Large intestine (tissue), 3 donors: Measurements from ENCODE around the gene COL6A3. TPM values are rescaled to one million over a fixed set of nuclear protein-coding genes. Genes with fewer than 3 reads are reported as not detected.
"Not testable (repeated sequence)": the region's sequence is repeated elsewhere in the genome, so short reads cannot be mapped to it uniquely, and the experiment has no call there.

Experiments
- DNase-seq, 2 donors: peaks; one replicate each; pipeline versions ENCODE4 v3.0.0 to v3.0.0-alpha.2; 2013
- H3K27ac ChIP-seq: one replicate; pipeline ENCODE4 v1.5.1; 2013; ENCODE audit warnings: low read length
- H3K27me3 ChIP-seq: 2 replicates; pipeline ENCODE4 v1.6.1; 2013; ENCODE audit warnings: low read length; ENCODE audit not compliant: control insufficient read depth, insufficient read depth
- H3K36me3 ChIP-seq: 2 replicates; pipeline ENCODE4 v1.6.1; 2013; ENCODE audit warnings: low read length; ENCODE audit not compliant: control insufficient read depth, insufficient read depth
- H3K4me1 ChIP-seq: one replicate; pipeline ENCODE4 v1.6.1; 2013; ENCODE audit warnings: low read length; ENCODE audit not compliant: control insufficient read depth, insufficient read depth
- H3K4me3 ChIP-seq: one replicate; pipeline ENCODE4 v1.5.1; 2013; ENCODE audit warnings: low read length
- H3K9me3 ChIP-seq: one replicate; pipeline ENCODE4 v1.6.1; 2013; ENCODE audit warnings: mild to moderate bottlenecking, low read depth, low read length, moderate library complexity; ENCODE audit not compliant: control insufficient read depth
- WGBS: methylation state at CpG from one replicate; pipeline ENCODE4 v1.1.5; 2013; ENCODE audit warnings: low lambda C conversion rate; ENCODE audit not compliant: insufficient coverage; 5-methylcytosine and 5-hydroxymethylcytosine counted together
- polyA plus RNA-seq: library from polyadenylated mRNA; unstranded; fragments of 120-200 nt; gene quantifications from one replicate; pipeline ENCODE4 v1.2.1, GENCODE V29; 2013

Gene COL6A3
- polyA plus RNA-seq, 1 donor = 127 TPM

DNA sequence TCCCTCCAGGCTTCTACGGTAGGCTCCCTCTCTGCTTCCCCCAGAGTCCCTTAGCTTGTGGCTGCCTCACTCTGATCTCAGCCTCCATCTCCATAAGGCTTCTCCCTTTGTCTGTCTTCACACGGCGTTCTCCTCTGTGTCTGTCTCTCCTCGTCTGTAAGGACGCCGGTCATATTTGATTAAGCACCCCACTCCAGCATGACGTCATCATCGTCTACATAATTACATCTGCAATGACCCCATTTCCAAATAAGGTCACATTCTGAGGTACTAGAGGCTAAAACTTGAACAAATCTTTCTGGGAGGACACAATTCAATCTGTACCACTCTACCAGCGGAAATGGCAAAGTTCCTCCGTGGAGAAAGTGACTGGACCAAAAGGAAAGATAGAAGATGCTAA is 8.3 kb upstream of the COL6A3 start:
- DNase-seq = no peak
- Histone ChIP-seq H3K36me3 (no peaks in the 10 kb centered on the region), H3K27ac (no peak overlapping the region), H3K9me3 (no peaks in the 10 kb centered on the region), H3K4me1 (peaks cover 10% of the 10 kb centered on the region), H3K27me3 (peaks cover 14% of the 10 kb centered on the region), H3K4me3 (no peak overlapping the region)
- WGBS = no CpG with 5 or more reads among the region's 10 CpGs

DNA sequence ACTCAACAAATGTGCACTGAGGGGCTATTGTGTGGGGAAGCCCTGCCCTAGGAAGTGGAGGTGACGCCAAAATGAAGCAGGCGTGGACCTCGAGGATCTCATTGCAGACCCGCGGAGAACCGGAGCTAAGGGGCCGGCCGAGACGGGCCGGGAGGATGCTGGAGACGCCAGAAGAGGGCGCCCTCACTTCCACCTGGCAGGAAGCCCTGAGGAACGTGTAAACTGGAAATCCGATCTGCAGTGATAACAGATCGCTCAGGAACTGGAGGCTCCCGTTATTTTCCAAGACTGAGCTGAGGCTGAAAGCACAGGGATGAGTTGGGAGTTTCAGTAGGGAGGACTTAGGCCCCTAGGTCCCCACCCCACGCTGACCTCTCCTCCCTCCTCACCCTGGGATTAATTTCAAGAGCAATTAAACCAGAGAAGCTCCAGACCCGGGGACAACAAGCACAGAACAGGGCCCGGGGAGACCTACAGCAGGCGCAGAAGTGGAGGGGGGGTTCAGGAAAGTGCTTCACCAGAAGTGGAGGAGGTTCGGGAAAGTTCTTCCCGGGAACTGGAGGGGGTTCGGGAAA is 7.7 kb upstream of the COL6A3 start:
- Histone ChIP-seq H3K4me3 (no peak overlapping the region), H3K9me3 (no peaks in the 10 kb centered on the region), H3K36me3 (no peaks in the 10 kb centered on the region), H3K27me3 (peaks cover 14% of the 10 kb centered on the region), H3K27ac (no peak overlapping the region), H3K4me1 (peaks cover 10% of the 10 kb centered on the region)
- no CpG with 5 or more reads among the region's 23 CpGs for WGBS
- DNase-seq = peak; percentile 58 to 63

DNA sequence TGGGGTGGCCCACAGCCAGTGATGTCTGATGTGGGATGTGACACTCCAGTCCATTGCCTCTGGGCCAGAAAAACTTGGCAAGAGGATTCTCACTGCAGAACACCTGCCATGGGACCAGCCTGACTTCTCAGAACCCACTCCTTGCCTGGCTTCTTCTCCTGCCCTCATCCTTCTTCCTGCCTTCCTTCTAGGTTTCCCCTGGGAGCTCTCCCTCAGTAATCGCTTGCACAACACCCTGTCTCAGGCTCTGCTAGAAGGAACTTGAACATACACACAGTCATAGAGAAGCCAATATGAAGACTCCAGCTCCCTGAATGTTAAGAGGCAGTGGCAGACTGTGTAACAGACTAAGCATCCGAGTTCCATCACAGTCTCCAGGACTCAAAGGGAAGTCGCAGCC is 4.3 kb upstream of the COL6A3 start:
- WGBS = 100% methylated on average over 1 of the region's 3 CpGs

DNA sequence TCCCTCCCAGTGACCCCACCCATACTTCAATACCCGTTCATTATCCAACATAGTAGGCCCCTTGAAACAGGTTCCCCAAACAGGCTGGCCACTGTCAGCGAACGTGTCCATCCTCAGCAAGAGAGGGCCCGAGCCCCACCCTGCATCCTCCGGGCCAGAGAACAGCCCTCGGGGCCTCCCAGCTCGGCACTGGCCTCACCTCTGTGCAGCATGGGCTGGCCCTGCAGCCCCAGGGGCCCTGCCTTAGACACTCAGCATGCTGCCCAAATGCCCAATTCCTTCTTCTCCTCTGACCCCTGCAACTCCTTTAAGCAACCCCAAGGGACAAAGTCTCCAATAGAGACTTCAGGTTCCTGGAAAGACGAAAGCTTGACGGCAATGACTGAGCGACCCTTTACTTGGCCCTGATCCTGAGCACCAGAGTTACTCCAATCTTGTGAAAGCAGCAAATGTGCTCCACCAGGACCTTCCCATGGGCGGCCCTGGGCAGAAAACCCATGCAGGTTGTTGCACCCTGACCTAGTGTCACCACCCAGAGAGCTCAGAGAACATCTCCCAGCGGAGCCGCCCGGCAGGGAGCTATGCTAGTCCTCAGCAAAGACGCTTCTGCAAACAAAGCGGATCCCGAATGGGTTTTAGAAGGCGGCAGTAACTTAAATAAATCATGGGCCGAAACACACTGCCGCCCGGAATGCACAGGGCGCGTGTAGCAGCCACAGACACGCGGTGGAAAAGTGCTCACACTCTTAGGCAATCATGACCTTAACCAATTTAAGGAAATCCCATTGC is 782 bp downstream of the COL6A3 start:
- Histone ChIP-seq H3K36me3 (no peaks in the 10 kb centered on the region), H3K9me3 (no peaks in the 10 kb centered on the region), H3K4me1 (no peaks in the 10 kb centered on the region), H3K27ac (peak overlapping the region; percentile 75), H3K27me3 (peaks cover 35% of the 10 kb centered on the region), H3K4me3 (peak overlapping the region; percentile 59)
- DNase-seq = no peak
- WGBS = no CpG with 5 or more reads among the region's 25 CpGs

More for the DNA sequence above, 4.3 kb upstream of the COL6A3 start:
- no peaks in the 10 kb centered on the region for H3K9me3 ChIP-seq
- peaks cover 6% of the 10 kb centered on the region for H3K4me1 ChIP-seq
- H3K36me3 ChIP-seq = no peaks in the 10 kb centered on the region
- no peak for DNase-seq
- H3K27ac ChIP-seq = no peak overlapping the region
- H3K27me3 ChIP-seq = peaks cover 29% of the 10 kb centered on the region
- no peak overlapping the region for H3K4me3 ChIP-seq

DNA sequence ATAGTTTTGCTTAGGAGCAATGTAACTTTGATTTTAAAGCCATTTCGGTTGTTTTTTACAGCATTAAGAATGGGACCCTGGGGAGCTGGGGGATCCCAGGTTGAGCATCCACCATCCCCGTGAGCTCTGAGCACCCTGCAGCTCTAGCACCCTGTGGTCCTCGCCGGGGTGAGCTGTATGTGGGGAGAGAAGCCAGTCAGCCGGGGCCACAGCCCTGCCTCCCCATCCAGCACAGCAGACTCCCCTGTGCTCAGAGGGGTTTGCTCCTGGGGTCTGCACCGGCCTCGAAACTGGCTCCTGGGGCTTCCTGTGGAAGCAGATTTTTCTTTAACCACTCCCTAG is 1.3 kb downstream of the COL6A3 start:
- no peaks in the 10 kb centered on the region for H3K36me3 ChIP-seq
- peak overlapping the region; percentile 59 for H3K4me3 ChIP-seq
- H3K9me3 ChIP-seq = no peaks in the 10 kb centered on the region
- no peak for DNase-seq
- peaks cover 31% of the 10 kb centered on the region for H3K27me3 ChIP-seq
- no CpG with 5 or more reads among the region's 7 CpGs for WGBS
- no peaks in the 10 kb centered on the region for H3K4me1 ChIP-seq
- H3K27ac ChIP-seq = peak overlapping the region; percentile 75

DNA sequence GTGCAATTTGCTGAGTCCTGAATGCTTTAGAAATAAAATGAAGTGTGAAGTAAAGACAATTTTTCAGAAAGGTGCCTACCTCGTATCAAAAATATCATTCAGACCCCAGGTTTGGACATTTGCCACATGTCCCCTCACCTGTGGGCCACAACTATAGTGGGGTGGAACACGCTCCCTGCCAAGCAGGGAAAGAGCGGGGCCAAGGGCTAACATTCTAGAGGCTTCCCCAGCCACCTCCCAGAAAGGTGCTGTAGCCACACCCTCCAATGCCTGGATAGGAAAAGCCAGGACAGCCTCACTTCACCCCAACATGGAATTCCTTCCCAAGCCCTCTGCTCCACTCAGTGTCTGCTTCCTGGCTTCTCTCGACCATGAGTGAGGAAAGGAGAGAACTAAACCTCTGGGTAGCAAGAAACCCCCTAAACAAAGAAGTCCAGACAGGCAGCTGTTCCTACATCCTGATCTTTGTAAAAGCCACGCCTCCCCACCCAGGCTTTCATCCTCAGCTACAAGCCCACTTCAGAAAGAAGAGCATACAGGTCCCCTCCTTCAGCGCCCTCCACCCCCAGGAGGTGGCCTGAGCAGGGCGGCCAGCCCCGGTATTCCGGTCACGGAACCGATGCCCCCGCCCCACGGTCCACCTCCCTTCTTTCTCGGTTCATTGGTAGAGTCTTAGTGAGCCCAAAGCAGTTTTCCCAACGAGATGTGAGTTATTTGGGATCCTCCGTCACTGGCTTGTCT is 2.1 kb downstream of the COL6A3 start:
- no peak for DNase-seq
- Histone ChIP-seq H3K4me1 (no peaks in the 10 kb centered on the region), H3K27me3 (peaks cover 31% of the 10 kb centered on the region), H3K4me3 (peak overlapping the region; percentile 59), H3K36me3 (no peaks in the 10 kb centered on the region), H3K9me3 (no peaks in the 10 kb centered on the region), H3K27ac (peak overlapping the region; percentile 75)
- no CpG with 5 or more reads among the region's 16 CpGs for WGBS

DNA sequence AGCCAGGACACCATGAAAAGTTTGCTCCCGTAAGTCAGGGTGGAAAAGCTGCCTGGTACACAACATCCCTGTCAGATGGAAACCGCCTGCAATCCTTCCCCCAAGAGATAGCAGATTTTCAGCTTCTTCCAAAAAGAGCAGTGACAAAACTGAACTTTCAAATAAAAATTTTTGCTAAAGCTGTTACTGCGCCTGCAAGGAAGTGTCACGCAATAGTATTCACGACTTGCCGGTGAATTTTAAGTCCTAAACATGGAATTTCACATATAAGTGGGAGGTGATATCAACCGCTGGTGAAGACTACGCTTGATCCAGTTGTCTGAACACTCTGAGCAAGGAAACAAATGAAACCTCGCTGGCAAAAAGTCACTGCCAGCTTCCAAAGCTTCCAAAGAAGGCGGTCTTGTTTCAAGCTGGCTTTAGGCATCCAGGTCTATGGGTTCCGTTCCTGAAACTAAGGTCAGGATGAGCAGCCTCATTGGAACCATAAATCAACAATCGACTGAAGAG is 2.8 kb downstream of the COL6A3 start:
- no peaks in the 10 kb centered on the region for H3K36me3 ChIP-seq
- no peak for DNase-seq
- H3K4me3 ChIP-seq = peak overlapping the region; percentile 59
- peaks cover 31% of the 10 kb centered on the region for H3K27me3 ChIP-seq
- H3K27ac ChIP-seq = peak overlapping the region; percentile 75
- H3K4me1 ChIP-seq = no peaks in the 10 kb centered on the region
- no peaks in the 10 kb centered on the region for H3K9me3 ChIP-seq
- WGBS = 60% methylated on average over 1 of the region's 12 CpGs

DNA sequence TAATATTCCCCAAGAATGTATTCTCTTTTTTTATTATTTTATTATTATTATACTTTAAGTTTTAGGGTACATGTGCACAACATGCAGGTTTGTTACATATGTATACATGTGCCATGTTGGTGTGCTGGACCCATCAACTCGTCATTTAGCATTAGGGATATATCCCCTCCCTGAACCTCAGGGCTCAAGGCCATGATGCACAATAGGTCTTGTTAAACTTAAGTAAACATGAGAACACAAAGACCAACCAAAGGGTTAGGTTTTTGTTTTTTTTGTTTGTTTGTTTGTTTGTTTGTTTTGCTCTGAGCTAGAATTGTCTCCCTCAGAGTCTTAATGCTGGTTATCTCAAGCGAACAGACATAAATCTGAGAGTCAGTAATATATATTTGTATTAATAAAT is 4.7 kb downstream of the COL6A3 start:
- not testable (repeated sequence) for H3K36me3 ChIP-seq, H3K9me3 ChIP-seq, H3K27ac ChIP-seq, DNase-seq, H3K4me3 ChIP-seq, H3K4me1 ChIP-seq
- WGBS = no CpG with 5 or more reads among the region's 2 CpGs
- H3K27me3 ChIP-seq = peaks cover 34% of the 10 kb centered on the region

DNA sequence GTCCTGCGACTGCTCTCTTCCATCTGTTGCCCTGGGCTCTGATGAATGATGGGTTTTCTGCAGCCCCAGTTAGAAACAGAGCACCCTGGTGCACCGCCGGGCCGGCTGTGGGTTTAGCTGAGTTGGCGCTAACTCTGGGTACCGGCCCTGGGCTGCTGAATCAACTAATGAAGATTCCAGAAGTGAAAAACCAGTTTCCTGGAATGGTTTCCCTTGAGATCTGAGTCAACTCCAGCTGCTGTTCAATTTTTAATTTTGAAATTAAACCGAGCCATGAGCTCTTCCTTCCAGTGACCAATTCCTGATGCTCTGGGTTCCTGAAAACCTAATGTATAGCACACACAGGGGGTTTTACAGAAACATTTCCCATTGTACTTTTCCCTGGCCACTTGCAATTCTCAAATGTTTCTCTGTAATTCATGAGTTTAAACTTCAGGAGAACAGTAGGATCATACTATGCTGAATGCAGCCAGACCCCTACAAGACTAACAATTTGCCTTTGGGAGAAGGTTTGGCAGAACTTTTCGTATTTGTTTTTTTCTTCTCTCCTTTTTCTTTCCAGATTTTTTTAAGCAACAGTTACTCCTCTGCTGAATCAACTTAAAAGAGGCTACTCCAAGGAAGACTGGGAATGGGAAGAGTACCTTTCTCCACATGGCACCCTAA is 5.5 kb downstream of the COL6A3 start:
- WGBS = 90% methylated on average over 2 of the region's 8 CpGs
- Histone ChIP-seq H3K9me3 (no peaks in the 10 kb centered on the region), H3K27ac (no peak overlapping the region), H3K27me3 (peaks cover 27% of the 10 kb centered on the region), H3K4me1 (no peaks in the 10 kb centered on the region), H3K36me3 (no peaks in the 10 kb centered on the region), H3K4me3 (no peak overlapping the region)
- no peak for DNase-seq

DNA sequence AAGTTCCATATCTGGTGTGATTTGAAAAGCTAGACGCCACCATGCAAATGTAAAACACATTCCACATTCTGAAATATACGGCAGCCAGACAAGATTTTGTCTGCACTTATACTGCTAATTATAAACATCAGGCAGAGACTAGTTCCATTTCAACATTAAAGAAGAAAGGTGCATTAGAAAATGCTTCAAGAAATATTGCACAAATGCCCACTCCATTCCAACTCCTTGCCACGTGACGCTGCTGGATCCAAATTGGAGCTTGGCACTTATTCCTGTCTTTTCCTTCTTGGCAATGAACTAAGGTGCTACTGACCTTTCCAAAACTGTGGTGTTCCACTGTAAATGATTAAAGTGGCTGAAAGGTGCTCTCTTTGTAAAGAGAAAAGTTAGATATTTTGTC is 6.3 kb downstream of the COL6A3 start:
- WGBS = 94% methylated on average over 2 of the region's 4 CpGs
- Histone ChIP-seq H3K4me1 (no peaks in the 10 kb centered on the region), H3K36me3 (no peaks in the 10 kb centered on the region), H3K4me3 (no peak overlapping the region), H3K27ac (no peak overlapping the region), H3K9me3 (no peaks in the 10 kb centered on the region), H3K27me3 (peaks cover 19% of the 10 kb centered on the region)
- no peak for DNase-seq
